Bronchial epithelial cell (primary cell): ENCODE data around the gene PPP2R5D. TPM values are rescaled to one million over a fixed set of nuclear protein-coding genes. Genes with fewer than 3 reads are reported as not detected.

ENCODE experiments used
- DNase-seq: peaks from one replicate; pipeline ENCODE4 v3.0.0-alpha.2; 2010; ENCODE audit warnings: low read depth
- FAIRE-seq: peaks from 2 replicates; lab custom pipeline; 2011; peaks lifted over from hg19 to GRCh38; lab: Jason Lieb, UNC
- H3K27me3 ChIP-seq: 2 replicates; pipeline ENCODE4 v1.5.1; 2011; ENCODE audit warnings: low read length; ENCODE audit not compliant: control insufficient read depth, insufficient read depth
- H3K36me3 ChIP-seq: 2 replicates; pipeline ENCODE4 v1.5.1; 2011; ENCODE audit warnings: low read length; ENCODE audit not compliant: control insufficient read depth, insufficient read depth
- H3K4me3 ChIP-seq: 2 replicates; pipeline ENCODE4 v1.5.1; 2011; ENCODE audit warnings: mild to moderate bottlenecking, low read depth, low read length, control low read depth
- total RNA-seq: library from RNA; depleted of rRNA; stranded (reverse); fragments of >200 nt; gene quantifications from 2 replicates; pipeline ENCODE4 v1.2.1, GENCODE V29; 2014
- TF ChIP-seq, protein P1 (sequence below): IDR thresholded peaks from 2 replicates; pipeline ENCODE4 v1.5.1; 2011; ENCODE audit warnings: mild to moderate bottlenecking, moderate library complexity, low read length, control low read depth, inconsistent platforms; ENCODE audit not compliant: insufficient read depth, severe bottlenecking

PPP2R5D gene
- total RNA-seq, 1 donor from 2014 or later = 27.6 TPM

GRCh38 chr6:43005844-43006243 lies 21.5 kb downstream of the PPP2R5D start:
- FAIRE-seq (no peak), DNase-seq (peak; percentile 74)
- Histone ChIP-seq H3K4me3 (no peak overlapping the region), H3K36me3 (peaks cover 20% of the 10 kb centered on the region), H3K27me3 (no peaks in the 10 kb centered on the region)
- TF ChIP-seq, protein P1, sequence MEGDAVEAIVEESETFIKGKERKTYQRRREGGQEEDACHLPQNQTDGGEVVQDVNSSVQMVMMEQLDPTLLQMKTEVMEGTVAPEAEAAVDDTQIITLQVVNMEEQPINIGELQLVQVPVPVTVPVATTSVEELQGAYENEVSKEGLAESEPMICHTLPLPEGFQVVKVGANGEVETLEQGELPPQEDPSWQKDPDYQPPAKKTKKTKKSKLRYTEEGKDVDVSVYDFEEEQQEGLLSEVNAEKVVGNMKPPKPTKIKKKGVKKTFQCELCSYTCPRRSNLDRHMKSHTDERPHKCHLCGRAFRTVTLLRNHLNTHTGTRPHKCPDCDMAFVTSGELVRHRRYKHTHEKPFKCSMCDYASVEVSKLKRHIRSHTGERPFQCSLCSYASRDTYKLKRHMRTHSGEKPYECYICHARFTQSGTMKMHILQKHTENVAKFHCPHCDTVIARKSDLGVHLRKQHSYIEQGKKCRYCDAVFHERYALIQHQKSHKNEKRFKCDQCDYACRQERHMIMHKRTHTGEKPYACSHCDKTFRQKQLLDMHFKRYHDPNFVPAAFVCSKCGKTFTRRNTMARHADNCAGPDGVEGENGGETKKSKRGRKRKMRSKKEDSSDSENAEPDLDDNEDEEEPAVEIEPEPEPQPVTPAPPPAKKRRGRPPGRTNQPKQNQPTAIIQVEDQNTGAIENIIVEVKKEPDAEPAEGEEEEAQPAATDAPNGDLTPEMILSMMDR = no peak

DNA sequence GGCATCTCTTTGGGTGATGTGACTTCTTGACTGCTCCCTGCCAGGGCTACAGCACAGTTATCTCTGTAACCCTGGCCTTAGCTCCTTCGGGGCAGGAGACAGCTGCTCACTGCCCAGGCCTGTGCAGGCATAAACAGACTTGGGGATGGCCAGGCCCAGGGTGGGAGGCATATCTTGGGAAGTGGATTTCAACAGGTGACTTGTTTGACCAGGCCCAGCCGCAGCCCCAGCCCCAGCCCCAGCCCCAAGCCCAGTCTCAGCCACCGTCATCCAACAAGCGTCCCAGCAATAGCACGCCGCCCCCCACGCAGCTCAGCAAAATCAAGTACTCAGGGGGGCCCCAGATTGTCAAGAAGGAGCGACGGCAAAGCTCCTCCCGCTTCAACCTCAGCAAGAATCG lies 21.9 kb downstream of the PPP2R5D start:
- Histone ChIP-seq H3K27me3 (no peaks in the 10 kb centered on the region), H3K4me3 (no peak overlapping the region), H3K36me3 (peaks cover 24% of the 10 kb centered on the region)
- FAIRE-seq (no peak), DNase-seq (no peak)
- TF ChIP-seq, protein P1 = no peak

- H3K27me3 ChIP-seq = no peaks in the 10 kb centered on the region
- TF ChIP-seq, protein P1 = no peak
- no peak for DNase-seq
- H3K4me3 ChIP-seq = no peak overlapping the region
- FAIRE-seq = no peak
- H3K36me3 ChIP-seq = peaks cover 31% of the 10 kb centered on the region
Observed at GRCh38 chr6:43007126-43007525, 22.8 kb downstream of the PPP2R5D start.

GRCh38 chr6:43009124-43009523 lies 24.8 kb downstream of the PPP2R5D start:
- FAIRE-seq (no peak), DNase-seq (peak; percentile 24)

DNA sequence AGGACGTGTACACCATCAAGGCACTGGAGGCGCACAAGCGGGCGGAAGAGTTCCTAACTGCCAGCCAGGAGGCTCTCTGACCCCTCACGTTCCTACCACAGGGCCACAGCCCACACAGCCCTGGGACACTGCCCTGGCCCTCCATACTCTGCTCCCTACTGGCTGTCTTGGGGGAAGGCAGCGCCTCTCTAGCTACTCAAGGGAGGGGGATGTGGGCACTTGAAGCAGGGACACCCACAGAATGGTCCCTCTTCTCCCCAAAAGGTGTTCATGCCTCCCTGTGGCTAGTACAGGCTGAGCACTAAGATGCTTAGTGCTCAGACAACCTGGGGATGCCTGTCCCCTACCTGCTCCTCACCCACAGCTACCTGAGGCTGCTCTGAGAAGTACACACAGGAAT lies 26.8 kb downstream of the PPP2R5D start:
- no peaks in the 10 kb centered on the region for H3K27me3 ChIP-seq
- H3K36me3 ChIP-seq = peaks cover 35% of the 10 kb centered on the region
- no peak for DNase-seq
- TF ChIP-seq, protein P1 = no peak
- H3K4me3 ChIP-seq = no peak overlapping the region
- no peak for FAIRE-seq

More at GRCh38 chr6:43009124-43009523, 24.8 kb downstream of the PPP2R5D start:
- TF ChIP-seq, protein P1 = peak; percentile 59
- Histone ChIP-seq H3K27me3 (no peaks in the 10 kb centered on the region), H3K4me3 (no peak overlapping the region), H3K36me3 (peaks cover 35% of the 10 kb centered on the region)

DNA sequence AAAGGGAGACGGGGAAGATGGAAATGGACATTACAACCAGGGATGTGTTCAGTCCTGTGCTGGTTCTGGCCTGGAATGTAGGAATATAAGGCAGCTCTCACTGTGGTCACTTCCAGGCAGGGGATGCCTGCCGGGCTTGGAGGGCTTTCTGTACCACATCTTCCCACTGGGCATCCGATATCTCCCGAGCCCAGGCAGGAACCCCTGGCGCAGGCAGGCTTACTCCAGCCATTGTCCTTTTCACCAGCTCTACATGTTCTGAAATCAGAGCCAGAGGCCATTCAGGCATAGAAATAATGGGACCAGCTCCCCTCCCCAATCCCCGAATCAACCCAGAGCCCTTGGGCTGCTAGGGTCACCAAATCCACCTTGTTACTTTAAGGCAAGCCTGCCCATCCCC lies 28.0 kb downstream of the PPP2R5D start:
- TF ChIP-seq, protein P1 = no peak
- Histone ChIP-seq H3K36me3 (peaks cover 28% of the 10 kb centered on the region), H3K4me3 (no peak overlapping the region), H3K27me3 (no peaks in the 10 kb centered on the region)
- FAIRE-seq (no peak), DNase-seq (no peak)
